ENCODE data around the gene ADARB2.

DNA sequence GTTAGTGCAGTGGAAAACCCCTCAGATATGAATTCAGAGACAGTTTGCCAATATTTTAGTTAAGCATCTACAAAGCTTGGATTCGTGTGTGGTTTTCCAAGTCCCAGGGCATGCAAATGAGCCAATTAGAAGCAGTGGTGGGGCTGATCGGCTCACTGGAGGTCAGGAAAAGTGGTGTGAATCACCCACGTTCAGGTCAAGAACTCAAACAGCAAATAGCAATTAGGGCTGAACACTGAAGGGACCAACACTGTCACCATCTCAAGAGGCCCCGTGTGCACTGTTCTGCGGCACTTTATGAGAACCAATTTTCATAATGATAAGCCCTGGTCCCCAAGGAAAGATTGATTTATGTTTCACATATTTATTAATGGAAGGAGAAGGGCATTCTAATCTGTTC is 68.9 kb downstream of the ADARB2 start:
- TF ChIP-seq, protein P1, sequence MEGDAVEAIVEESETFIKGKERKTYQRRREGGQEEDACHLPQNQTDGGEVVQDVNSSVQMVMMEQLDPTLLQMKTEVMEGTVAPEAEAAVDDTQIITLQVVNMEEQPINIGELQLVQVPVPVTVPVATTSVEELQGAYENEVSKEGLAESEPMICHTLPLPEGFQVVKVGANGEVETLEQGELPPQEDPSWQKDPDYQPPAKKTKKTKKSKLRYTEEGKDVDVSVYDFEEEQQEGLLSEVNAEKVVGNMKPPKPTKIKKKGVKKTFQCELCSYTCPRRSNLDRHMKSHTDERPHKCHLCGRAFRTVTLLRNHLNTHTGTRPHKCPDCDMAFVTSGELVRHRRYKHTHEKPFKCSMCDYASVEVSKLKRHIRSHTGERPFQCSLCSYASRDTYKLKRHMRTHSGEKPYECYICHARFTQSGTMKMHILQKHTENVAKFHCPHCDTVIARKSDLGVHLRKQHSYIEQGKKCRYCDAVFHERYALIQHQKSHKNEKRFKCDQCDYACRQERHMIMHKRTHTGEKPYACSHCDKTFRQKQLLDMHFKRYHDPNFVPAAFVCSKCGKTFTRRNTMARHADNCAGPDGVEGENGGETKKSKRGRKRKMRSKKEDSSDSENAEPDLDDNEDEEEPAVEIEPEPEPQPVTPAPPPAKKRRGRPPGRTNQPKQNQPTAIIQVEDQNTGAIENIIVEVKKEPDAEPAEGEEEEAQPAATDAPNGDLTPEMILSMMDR (IDR thresholded peaks at IDR 0.05) = no peak
- TF ChIP-seq POLR2A (IDR thresholded peaks at IDR 0.05) = no peak

Measured in Peyer's patch (tissue), 4 donors.